ENCODE measurements around the gene TMEM247.

Gene TMEM247

DNA sequence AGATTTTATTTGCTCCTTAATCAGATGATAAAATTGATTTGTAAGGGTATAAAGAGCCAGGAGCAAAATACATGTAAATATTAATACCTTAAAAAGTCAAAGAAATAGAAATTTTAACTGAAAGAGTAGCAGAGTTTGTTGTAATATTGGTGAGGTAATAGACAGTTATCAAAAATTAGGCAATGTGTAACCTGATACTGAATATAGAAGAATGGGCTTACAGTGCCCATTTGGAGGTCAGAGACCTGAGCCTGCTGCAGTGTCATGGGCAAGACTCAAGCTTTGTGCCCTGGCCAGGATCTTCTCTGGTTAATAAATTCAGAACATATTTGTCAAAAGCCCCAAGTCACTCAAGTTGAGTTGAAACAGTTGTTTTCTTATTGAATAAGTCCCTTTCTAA, 29.7 kb upstream of the TMEM247 start:
- H3K9me2 ChIP-seq (replicated peaks; ENCODE audit: insufficient read depth, low read length), result no peaks in the 10 kb centered on the region
- no peaks in the 10 kb centered on the region for H4K20me1 ChIP-seq (ENCODE audit: insufficient read depth, low read length)
- DNase-seq, result no peak
- no peaks in the 10 kb centered on the region for H3K9me3 ChIP-seq (replicated peaks; ENCODE audit: insufficient read depth, low read length)
- H3K4me1 ChIP-seq (ENCODE audit: low read length), result no peaks in the 10 kb centered on the region
- no peak overlapping the region for H3K27ac ChIP-seq (ENCODE audit: low read length)
- no peak for TF ChIP-seq EZH2 (optimal IDR thresholded peaks at IDR 0.05; ENCODE audit: low read depth, low read length)
- TF ChIP-seq EZH2phosphoT487 (IDR thresholded peaks at IDR 0.05; ENCODE audit: low read length), result no peak
- TF ChIP-seq, protein P1, sequence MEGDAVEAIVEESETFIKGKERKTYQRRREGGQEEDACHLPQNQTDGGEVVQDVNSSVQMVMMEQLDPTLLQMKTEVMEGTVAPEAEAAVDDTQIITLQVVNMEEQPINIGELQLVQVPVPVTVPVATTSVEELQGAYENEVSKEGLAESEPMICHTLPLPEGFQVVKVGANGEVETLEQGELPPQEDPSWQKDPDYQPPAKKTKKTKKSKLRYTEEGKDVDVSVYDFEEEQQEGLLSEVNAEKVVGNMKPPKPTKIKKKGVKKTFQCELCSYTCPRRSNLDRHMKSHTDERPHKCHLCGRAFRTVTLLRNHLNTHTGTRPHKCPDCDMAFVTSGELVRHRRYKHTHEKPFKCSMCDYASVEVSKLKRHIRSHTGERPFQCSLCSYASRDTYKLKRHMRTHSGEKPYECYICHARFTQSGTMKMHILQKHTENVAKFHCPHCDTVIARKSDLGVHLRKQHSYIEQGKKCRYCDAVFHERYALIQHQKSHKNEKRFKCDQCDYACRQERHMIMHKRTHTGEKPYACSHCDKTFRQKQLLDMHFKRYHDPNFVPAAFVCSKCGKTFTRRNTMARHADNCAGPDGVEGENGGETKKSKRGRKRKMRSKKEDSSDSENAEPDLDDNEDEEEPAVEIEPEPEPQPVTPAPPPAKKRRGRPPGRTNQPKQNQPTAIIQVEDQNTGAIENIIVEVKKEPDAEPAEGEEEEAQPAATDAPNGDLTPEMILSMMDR (IDR thresholded peaks at IDR 0.05; ENCODE audit: low read length), result no peak
- H2AFZ ChIP-seq (ENCODE audit: low read length), result no peak overlapping the region
- H3K27me3 ChIP-seq (replicated peaks; ENCODE audit: insufficient read depth, low read length), result no peaks in the 10 kb centered on the region
- no peak overlapping the region for H3K4me3 ChIP-seq (ENCODE audit: low read length)
- no peaks in the 10 kb centered on the region for H3K36me3 ChIP-seq (replicated peaks; ENCODE audit: insufficient read depth, low read length)
- no peaks in the 10 kb centered on the region for H3K79me2 ChIP-seq (ENCODE audit: low read length)
- H3K9ac ChIP-seq (ENCODE audit: low read length), result no peak overlapping the region
- H3K4me2 ChIP-seq (ENCODE audit: low read depth, low read length), result no peak overlapping the region
- no peaks in the 10 kb centered on the region for H3F3A ChIP-seq (ENCODE audit: insufficient read depth, low read length)

DNA sequence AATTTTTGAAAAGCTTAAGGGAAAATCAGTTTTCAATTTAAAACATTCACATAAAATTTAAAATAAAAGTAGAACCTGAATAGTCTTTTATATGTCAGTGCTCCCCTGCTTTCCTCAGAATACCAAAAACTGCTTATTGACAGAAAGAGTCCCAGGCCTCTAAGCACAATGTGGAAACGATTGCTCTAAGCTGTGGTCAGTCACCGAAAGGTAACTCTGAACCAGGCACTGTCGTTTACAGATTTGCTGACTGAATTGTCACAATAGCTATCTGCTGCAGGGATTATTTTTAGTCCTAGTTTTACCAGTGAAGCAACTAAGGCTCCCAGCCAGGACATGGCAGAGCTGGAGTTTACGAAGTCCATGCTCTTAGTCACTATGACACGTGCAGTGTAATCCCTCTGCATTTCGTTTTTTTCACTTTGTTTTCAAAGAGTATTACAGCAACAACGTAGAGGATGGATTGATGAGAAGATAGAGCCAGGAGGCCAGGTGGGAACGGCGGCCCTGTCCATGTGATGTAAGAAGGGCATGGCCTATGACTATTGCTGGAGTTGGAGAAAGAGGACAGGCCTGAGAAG, 28.1 kb upstream of the TMEM247 start:
- no peaks in the 10 kb centered on the region for H3K9me3 ChIP-seq (replicated peaks; ENCODE audit: insufficient read depth, low read length)
- no peaks in the 10 kb centered on the region for H4K20me1 ChIP-seq (ENCODE audit: insufficient read depth, low read length)
- no peak overlapping the region for H3K27ac ChIP-seq (ENCODE audit: low read length)
- no peak overlapping the region for H3K4me3 ChIP-seq (ENCODE audit: low read length)
- H2AFZ ChIP-seq (ENCODE audit: low read length), result no peak overlapping the region
- no peak overlapping the region for H3K9ac ChIP-seq (ENCODE audit: low read length)
- TF ChIP-seq, protein P1 (IDR thresholded peaks at IDR 0.05; ENCODE audit: low read length), result no peak
- TF ChIP-seq EZH2phosphoT487 (IDR thresholded peaks at IDR 0.05; ENCODE audit: low read length), result no peak
- no peaks in the 10 kb centered on the region for H3K4me1 ChIP-seq (ENCODE audit: low read length)
- no peaks in the 10 kb centered on the region for H3F3A ChIP-seq (ENCODE audit: insufficient read depth, low read length)
- DNase-seq, result no peak
- H3K79me2 ChIP-seq (ENCODE audit: low read length), result no peaks in the 10 kb centered on the region
- no peaks in the 10 kb centered on the region for H3K27me3 ChIP-seq (replicated peaks; ENCODE audit: insufficient read depth, low read length)
- H3K4me2 ChIP-seq (ENCODE audit: low read depth, low read length), result no peak overlapping the region
- H3K9me2 ChIP-seq (replicated peaks; ENCODE audit: insufficient read depth, low read length), result no peaks in the 10 kb centered on the region
- no peaks in the 10 kb centered on the region for H3K36me3 ChIP-seq (replicated peaks; ENCODE audit: insufficient read depth, low read length)

DNA sequence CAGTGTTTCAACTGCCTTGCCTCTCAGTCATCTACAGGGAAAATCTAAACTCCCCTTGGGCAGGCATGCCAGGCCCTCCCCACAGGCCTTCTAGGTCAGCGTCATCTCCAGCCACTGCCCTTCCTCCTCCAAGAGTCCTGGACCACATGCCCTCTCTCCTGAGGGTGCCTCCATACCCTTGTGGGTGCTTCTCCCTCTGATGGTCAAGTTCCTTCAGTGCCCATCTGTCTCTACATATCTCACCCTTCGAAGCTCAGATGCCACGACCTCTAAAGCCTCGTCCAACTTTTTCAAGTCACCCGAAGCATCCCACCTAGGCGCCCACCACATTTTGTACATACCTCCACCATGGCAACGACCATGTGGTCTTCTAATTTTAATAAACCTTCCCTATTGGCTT, 22.6 kb upstream of the TMEM247 start:
- Histone ChIP-seq H3K9me3 (replicated peaks; ENCODE audit: insufficient read depth, low read length) (no peaks in the 10 kb centered on the region), H3K36me3 (replicated peaks; ENCODE audit: insufficient read depth, low read length) (no peaks in the 10 kb centered on the region), H3K9me2 (replicated peaks; ENCODE audit: insufficient read depth, low read length) (no peaks in the 10 kb centered on the region), H3K4me2 (ENCODE audit: low read depth, low read length) (no peak overlapping the region), H3K4me1 (ENCODE audit: low read length) (peaks cover 7% of the 10 kb centered on the region), H3K27me3 (replicated peaks; ENCODE audit: insufficient read depth, low read length) (no peaks in the 10 kb centered on the region), H3K27ac (ENCODE audit: low read length) (no peak overlapping the region), H3K4me3 (ENCODE audit: low read length) (no peak overlapping the region), H2AFZ (ENCODE audit: low read length) (no peak overlapping the region), H3F3A (ENCODE audit: insufficient read depth, low read length) (peaks cover 4% of the 10 kb centered on the region), H3K9ac (ENCODE audit: low read length) (no peak overlapping the region), H3K79me2 (ENCODE audit: low read length) (no peaks in the 10 kb centered on the region), H4K20me1 (ENCODE audit: insufficient read depth, low read length) (no peaks in the 10 kb centered on the region)
- TF ChIP-seq EZH2phosphoT487 (IDR thresholded peaks at IDR 0.05; ENCODE audit: low read length) (no peak), EZH2 (optimal IDR thresholded peaks at IDR 0.05; ENCODE audit: low read depth, low read length) (no peak)
- TF ChIP-seq, protein P1 (IDR thresholded peaks at IDR 0.05; ENCODE audit: low read length), result no peak
- DNase-seq, result no peak
